Activated CD8-positive, alpha-beta memory T cell treated with anti-CD3 and anti-CD28 coated beads, Interleukin-2, amount 50 U/mL, for 1 hour (primary cell): ENCODE data around the gene NOS3.
A peak's percentile ranks its signal among the peaks of the same experiment; 100 is the strongest.
"Not testable (repeated sequence)": the region's sequence is repeated elsewhere in the genome, so short reads cannot be mapped to it uniquely, and the experiment has no call there.

Experiments used
- DNase-seq: peaks from one replicate; pipeline ENCODE4 v3.0.0-alpha.2; 2020; ENCODE audit errors: extremely low read depth

Gene NOS3

GRCh38 chr7:151038951-151039849 is 48.4 kb downstream of the NOS3 start:
- no peak for DNase-seq

GRCh38 chr7:151039850-151040548 is 49.2 kb downstream of the NOS3 start:
- no peak for DNase-seq

- DNase-seq, result no peak
Measured at GRCh38 chr7:151040616-151041375, 50.0 kb downstream of the NOS3 start.

- not testable (repeated sequence) for DNase-seq
Measured at GRCh38 chr7:151043449-151043848, 52.6 kb downstream of the NOS3 start.

- DNase-seq, result no peak
Measured at GRCh38 chr7:151043959-151044358, 53.1 kb downstream of the NOS3 start.

- no peak for DNase-seq
Measured at GRCh38 chr7:151045262-151045661, 54.4 kb downstream of the NOS3 start.

- no peak for DNase-seq
Measured at GRCh38 chr7:151045967-151046366, 55.1 kb downstream of the NOS3 start.

GRCh38 chr7:151046603-151047573 is 56.1 kb downstream of the NOS3 start:
- DNase-seq, result no peak

- no peak for DNase-seq
Measured at GRCh38 chr7:151047976-151048815, 57.4 kb downstream of the NOS3 start, which contains the start of gene ASIC3. TSS of gene ASIC3 (plus strand) at chr7:151048531. CDS start at chr7:151048886, 355 bp downstream.

- DNase-seq, result no peak
Measured at GRCh38 chr7:151048911-151049463, 58.2 kb downstream of the NOS3 start.

- DNase-seq, result no peak
Measured at GRCh38 chr7:151051108-151051507, 60.3 kb downstream of the NOS3 start.

GRCh38 chr7:151053096-151053495 is 62.3 kb downstream of the NOS3 start:
- no peak for DNase-seq

- no peak for DNase-seq
Measured at GRCh38 chr7:151053751-151054150, 62.9 kb downstream of the NOS3 start.

- no peak for DNase-seq
Measured at GRCh38 chr7:151056283-151056665, 65.5 kb downstream of the NOS3 start.

GRCh38 chr7:151056666-151057505 is 66.1 kb downstream of the NOS3 start:
- DNase-seq, result no peak

- DNase-seq, result no peak
Measured at GRCh38 chr7:151057506-151057988, 66.7 kb downstream of the NOS3 start, which contains the start of gene CDK5. TSS of gene CDK5 (minus strand) at chr7:151057897. CDS start at chr7:151057848, 49 bp downstream.

- peak; percentile 97 for DNase-seq
Measured at GRCh38 chr7:151057989-151058780, 67.4 kb downstream of the NOS3 start.
